VCaP (cell line): ENCODE results near the gene STXBP1.
"Not testable (repeated sequence)": the region's sequence is repeated elsewhere in the genome, so short reads cannot be mapped to it uniquely, and the experiment has no call there.

Source experiments
- H3K27ac ChIP-seq: fragments of 450-650 bp; 2 replicates; pipeline ENCODE4 v1.5.1; 2017
- TF ChIP-seq, protein P1 (sequence below): fragments of 450-650 bp; conservative IDR thresholded peaks from 2 replicates; pipeline ENCODE4 v1.5.1; 2017; ENCODE audit warnings: mild to moderate bottlenecking, moderate library complexity

The STXBP1 gene

GRCh38 chr9:127611603-127611898 lies 526 bp upstream of the STXBP1 start:
- TF ChIP-seq, protein P1, sequence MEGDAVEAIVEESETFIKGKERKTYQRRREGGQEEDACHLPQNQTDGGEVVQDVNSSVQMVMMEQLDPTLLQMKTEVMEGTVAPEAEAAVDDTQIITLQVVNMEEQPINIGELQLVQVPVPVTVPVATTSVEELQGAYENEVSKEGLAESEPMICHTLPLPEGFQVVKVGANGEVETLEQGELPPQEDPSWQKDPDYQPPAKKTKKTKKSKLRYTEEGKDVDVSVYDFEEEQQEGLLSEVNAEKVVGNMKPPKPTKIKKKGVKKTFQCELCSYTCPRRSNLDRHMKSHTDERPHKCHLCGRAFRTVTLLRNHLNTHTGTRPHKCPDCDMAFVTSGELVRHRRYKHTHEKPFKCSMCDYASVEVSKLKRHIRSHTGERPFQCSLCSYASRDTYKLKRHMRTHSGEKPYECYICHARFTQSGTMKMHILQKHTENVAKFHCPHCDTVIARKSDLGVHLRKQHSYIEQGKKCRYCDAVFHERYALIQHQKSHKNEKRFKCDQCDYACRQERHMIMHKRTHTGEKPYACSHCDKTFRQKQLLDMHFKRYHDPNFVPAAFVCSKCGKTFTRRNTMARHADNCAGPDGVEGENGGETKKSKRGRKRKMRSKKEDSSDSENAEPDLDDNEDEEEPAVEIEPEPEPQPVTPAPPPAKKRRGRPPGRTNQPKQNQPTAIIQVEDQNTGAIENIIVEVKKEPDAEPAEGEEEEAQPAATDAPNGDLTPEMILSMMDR, result no peak
- H3K27ac ChIP-seq, result peak overlapping the region; percentile 77

DNA sequence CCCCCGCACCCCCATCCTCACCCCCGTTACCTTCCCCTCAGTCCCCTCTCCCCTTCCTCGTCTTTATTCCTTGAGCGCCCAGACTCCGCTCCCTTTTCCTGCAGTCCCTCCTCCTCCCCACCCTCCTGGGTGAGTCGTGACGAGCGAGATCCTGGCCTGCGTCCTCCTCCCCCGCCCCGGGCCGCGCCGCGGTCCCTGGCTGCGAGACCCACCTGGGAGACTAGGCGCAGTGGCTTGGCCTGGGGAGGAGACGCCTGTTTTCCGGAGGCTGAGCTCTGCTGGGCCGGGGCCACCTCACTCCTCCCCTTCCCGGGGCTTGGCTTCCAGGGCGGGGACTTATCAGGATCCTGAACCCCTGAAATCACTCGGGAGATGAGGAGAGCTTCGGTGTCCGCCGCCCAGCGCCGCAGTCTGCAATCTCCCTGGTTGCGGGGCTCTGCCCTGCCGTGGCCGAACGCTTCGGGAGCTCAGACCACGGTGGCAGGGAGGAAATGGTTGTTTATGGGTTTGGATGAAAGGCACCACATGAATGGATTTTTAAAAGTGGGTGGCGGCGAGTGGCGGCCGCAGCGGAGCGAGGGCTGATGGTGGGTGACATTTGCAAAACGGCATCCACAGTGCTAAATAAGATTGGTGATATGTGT lies 984 bp downstream of the STXBP1 start:
- TF ChIP-seq, protein P1, result no peak
- peak overlapping the region; percentile 77 for H3K27ac ChIP-seq

- TF ChIP-seq, protein P1, result no peak
- H3K27ac ChIP-seq, result peak overlapping the region; percentile 77
Measured at GRCh38 chr9:127613583-127613954, 1.5 kb downstream of the STXBP1 start.

DNA sequence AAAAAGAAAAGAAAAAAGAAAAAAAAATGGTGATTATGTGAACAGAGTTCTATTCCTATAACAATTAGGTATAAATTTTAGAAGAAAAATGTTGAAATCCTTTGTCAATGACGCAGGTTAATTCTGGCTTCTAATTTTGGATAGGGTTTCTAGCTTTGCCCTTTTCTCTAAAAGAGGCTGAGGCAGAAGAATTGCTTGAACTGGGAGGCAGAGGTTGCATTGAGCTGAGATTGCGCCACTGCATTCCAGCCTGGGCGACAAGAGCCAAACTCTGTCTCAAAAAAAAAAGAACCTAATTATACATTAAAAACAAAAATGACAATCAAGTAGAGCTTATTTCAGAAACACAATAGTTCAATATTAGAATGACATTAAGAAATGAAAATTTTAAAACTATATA lies 2.9 kb downstream of the STXBP1 start:
- no peak overlapping the region for H3K27ac ChIP-seq
- TF ChIP-seq, protein P1, result no peak

GRCh38 chr9:127621339-127621970 lies 9.4 kb downstream of the STXBP1 start:
- not testable (repeated sequence) for H3K27ac ChIP-seq

DNA sequence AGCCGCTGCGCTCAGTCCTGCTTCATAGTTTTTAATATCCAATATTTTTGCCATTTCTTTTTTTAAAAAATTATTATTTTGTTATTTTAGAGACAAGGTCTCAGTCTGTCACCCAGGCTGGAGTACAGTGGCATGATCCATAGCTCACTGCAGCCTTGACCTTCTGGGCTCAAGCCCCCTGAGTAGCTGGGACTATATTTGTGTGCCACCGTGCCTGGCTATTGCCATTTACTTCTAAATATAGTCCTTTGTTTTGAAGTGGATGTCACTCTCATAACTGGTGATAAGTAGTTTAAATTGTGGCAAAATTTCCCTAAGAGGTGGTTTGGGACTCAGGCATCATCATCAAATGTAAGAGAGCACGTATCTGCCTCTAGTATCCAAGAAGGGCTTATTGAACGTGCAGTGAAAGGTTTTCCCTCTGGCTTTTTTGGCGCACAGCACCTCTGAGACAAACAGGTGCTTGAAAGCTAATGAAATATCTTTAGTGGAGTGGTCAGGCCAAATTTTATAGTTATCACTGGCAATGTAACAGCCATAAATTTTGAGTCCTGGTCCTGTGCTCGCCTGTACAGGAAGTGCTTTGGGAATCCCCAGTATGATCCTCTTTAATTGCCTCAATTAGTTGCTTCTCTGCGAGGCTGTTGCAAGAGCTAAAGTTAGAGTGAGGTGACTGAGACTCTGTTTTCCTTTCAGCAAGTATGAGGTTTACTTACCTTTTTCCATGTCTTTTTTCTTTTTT lies 14.8 kb downstream of the STXBP1 start:
- H3K27ac ChIP-seq, result peak overlapping the region; percentile 46
- TF ChIP-seq, protein P1, result no peak

GRCh38 chr9:127627494-127627855 lies 15.4 kb downstream of the STXBP1 start:
- H3K27ac ChIP-seq, result peak overlapping the region; percentile 46
- TF ChIP-seq, protein P1, result no peak
